ENCODE data around the gene FAXDC2.
"Not testable (repeated sequence)": the region's sequence is repeated elsewhere in the genome, so short reads cannot be mapped to it uniquely, and the experiment has no call there.

FAXDC2 gene

DNA sequence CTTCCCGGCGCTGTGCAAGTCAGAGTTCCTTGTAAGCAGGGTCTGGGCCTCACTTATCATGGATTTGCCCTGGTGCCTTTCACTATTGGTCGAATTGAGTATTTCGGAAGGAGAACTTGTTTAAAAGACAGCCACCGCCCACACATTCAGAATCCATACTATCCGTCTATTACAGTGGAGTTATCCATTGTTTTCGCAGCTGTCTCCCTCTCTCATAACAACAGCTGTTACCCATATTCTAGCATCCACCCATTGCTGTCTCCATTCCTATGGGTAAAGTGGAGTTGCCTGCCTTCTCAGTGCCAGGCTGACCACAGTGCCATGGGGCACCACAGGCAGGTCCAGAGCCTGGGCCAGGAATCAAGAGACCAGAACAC, 20.2 kb downstream of the FAXDC2 start:
- no peak for DNase-seq (ENCODE audit: low read depth)

DNA sequence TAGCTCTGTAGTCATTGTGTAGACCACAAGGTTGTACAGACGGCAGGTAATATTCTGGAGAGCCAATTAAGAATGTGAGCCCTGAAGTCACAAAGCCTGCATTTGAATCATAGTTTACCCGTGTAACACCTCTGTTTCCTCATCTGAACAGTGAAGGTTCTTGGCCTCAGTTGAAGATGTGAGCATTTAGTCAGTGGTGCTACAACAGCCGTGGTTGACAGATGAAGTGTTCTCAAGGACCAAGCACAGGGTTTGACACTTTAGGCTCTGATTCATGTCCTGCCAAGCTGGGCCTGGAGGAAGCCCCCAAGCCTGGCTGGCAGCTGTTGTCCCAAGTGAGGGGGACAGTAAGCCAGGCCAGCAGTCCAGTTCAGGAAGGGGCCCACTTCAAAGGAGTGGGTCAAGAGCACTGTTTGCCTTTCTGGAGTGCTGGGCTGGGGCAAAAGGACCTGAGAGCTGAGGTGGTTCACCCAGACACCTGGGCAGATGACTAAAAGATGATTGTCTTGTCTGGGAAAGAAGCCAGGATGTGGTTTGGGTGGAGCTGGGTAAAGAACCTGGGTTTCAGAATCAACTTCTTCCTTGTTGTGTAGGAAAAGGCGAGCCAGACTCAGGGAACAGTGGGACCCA, 20.7 kb downstream of the FAXDC2 start:
- no peak for DNase-seq (ENCODE audit: low read depth)

DNA sequence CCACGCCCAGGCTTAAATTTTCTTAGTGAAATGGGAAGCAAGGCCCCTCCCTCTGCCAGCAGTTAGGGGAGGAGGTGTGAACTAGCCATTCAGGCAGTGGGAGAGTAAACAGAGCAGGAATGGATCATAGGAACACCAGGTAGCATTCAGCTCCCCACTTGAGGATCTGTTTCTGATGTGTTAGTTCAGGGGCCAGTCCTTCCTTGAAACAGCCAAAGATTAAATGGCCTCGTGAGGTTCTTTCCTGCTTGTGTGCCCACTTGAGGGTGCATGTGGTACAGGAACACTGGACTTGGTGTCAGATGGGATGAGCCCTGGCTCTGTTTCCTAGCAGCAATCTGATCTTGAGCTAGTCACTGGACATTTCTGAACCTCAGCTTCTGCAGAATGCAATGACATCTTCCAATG, 21.2 kb downstream of the FAXDC2 start:
- no peak for DNase-seq (ENCODE audit: low read depth)

- no peak for DNase-seq (ENCODE audit: low read depth)
Measured at GRCh38 chr5:154824070-154824469, 26.3 kb downstream of the FAXDC2 start.

DNA sequence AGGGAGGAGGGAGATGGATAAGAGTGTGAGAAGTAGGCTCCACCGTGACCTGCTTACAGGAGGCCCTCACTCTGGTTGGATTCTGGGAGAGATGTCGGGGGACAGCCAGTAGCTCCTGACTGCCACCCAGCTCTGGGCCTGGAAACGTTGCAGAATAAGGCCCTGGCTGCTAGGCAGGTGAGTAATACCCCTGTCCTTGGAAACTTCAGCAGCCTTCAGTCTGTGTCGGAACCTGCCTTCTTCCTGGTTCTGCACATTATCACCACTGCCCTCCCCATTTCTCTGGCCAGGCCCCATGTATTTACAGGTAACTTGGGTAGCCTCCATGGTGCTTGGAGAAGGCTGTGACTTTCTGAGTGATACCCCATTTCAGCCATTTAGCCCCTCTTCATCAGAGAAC, 26.8 kb downstream of the FAXDC2 start:
- no peak for DNase-seq (ENCODE audit: low read depth)

DNA sequence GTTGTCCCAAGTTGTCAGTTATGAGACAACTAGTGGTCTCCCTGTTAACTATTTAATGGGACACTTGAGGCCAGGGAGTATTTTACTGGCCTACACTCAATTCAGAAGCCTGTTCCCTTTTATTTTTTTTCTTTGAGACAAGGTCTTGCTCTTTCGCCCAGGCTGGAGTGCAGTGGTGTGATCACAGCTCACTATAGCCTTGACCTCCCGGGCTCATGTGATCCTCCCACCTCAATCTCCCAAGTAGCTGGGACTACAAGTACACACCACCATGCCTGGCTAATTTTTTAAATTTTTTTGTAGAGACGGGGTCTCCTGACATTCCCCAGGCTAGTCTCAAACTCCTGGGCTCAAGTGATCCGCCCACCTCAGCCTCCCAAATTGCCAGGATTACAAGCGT, 27.5 kb downstream of the FAXDC2 start:
- not testable (repeated sequence) for DNase-seq (ENCODE audit: low read depth)

DNA sequence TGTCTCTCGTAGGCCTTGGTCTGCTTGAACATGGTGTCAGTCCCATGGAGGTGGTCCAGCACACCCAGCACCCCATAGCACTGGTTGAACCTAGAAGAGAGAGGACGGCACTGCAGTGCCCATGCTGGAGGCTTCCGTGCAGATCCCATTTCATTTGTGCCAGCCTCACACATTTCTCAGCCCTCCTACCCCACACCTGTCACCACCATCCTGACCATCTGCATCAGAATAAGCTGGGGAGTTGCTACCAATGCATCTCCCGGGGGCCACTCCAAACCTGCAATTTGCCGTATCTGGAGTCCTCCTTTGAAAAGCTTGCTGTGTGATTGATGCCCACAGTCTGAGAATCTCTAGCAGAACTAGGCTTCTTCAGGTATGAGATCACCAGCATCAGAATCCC, 30.0 kb downstream of the FAXDC2 start:
- DNase-seq (ENCODE audit: low read depth), result no peak

GRCh38 chr5:154819546-154819945, 30.9 kb downstream of the FAXDC2 start:
- no peak for DNase-seq (ENCODE audit: low read depth)

DNA sequence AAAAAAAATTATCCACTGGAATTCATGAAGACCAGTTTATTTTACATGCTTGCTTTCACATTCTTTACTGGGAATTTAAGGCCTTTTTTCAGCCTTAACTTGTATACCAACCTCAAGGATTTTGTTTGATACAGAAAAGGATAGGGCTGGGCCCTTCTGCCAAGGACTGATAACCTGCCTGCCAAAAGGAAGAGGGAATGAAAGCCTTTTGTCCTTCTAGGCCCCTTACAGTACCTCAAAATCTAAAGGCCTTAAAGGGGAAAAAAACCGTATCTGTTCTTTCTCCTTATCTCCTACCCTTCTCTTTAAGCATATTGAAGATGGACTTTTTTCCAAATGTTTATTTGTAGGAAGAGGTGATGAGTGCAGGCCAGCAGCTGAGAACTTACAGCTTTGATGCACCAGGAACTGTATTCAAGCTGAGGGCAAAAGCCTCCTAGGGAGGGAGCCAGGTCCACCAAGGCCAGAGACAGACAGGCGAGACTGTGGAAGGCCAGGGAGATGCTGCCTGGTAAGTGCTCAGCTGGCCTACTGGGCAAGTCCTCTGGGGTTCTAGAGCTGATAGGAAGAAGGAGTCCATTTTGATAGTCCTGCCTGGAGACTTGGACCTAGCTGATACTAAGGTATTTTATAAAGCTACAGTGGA, 31.8 kb downstream of the FAXDC2 start:
- DNase-seq (ENCODE audit: low read depth), result no peak

DNA sequence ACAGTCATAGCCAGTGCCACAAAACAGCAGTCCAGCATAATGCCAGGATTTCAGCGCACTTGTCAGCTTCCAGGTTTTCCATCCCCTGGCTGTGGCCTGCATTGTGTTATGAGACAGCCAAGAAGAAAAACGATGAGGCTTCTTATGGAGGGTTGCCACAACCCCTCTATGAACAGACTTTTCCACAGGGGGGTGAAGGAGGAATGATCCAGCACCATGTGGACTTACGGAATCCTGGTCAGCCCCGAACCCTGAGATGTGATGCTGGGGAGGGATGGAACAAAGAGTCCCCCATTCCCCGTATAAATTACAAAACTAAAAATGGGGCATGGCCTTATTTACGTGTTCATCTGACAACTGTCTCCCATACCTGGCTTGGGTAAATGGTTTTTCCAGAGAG, 32.6 kb downstream of the FAXDC2 start:
- DNase-seq (ENCODE audit: low read depth), result no peak

- DNase-seq (ENCODE audit: low read depth), result no peak
Measured at GRCh38 chr5:154816891-154817492, 33.4 kb downstream of the FAXDC2 start.

DNA sequence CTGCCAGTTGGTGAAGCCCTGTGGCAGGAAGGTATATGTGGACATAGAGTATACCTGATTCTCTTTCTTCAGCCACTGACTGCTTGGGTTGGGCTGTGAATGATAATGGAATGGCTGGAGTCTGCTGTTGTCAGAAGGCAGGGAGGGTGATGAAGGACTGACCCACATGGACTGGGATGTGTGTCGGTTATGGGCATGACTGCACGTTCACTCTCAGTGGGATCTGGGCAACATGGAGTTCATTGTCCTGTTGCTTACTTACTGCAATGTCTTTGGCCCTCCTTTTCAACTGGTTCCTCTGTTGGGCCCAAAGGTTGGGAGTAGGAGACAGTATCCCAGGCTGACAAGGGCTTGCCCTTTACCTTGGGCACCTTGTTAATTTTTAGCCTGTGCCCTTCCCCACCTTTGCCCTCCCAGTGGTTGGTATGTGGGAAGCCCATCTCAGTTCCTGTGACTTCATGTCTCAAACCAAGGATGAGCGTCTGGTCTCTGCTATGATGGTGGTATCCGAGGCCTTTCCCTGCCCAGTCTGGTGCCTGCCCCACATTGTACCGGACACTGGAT, 34.6 kb downstream of the FAXDC2 start:
- DNase-seq (ENCODE audit: low read depth), result no peak

- no peak for DNase-seq (ENCODE audit: low read depth)
Measured at GRCh38 chr5:154815025-154815424, 35.4 kb downstream of the FAXDC2 start.

DNA sequence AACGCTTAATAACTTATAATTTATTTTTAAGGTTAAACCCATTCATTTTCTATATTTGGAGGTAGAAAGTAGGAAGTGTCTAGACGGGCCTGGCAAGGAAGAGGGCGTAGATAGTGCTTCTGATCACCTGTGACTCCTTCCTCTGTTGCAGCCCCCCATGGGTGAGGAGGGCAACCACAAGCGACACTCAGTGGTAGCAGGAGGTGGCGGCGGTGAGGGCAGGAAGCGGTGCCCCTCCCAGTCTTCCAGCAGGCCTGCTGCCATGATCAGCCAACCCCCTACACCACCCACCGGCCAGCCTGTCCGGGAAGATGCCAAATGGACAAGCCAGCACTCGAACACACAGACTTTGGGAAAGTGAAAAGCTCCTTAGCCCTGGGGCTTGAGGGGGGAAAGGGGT, 36.7 kb downstream of the FAXDC2 start:
- DNase-seq (ENCODE audit: low read depth), result no peak

GRCh38 chr5:154813158-154813557, 37.2 kb downstream of the FAXDC2 start:
- DNase-seq (ENCODE audit: low read depth), result no peak

- DNase-seq (ENCODE audit: low read depth), result peak; percentile 27
Measured at GRCh38 chr5:154811653-154812465, 38.5 kb downstream of the FAXDC2 start.

GRCh38 chr5:154811239-154811638, 39.2 kb downstream of the FAXDC2 start:
- DNase-seq (ENCODE audit: low read depth), result no peak

- no peak for DNase-seq (ENCODE audit: low read depth)
Measured at GRCh38 chr5:154806176-154806575, 44.2 kb downstream of the FAXDC2 start.

DNA sequence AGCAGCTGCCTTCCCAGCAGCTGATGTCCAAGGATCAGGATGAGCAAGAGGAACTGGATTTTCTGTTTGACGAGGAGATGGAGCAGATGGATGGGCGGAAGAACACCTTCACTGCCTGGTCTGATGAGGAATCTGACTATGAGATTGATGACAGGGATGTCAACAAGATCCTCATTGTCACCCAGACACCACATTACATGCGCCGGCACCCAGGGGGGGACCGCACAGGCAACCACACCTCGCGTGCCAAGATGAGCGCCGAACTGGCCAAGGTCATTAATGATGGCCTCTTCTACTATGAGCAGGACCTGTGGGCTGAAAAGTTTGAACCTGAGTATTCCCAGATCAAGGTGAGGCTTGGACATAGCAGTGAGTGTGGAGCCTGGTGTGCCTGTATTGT, 48.4 kb downstream of the FAXDC2 start:
- DNase-seq (ENCODE audit: low read depth), result no peak

DNA sequence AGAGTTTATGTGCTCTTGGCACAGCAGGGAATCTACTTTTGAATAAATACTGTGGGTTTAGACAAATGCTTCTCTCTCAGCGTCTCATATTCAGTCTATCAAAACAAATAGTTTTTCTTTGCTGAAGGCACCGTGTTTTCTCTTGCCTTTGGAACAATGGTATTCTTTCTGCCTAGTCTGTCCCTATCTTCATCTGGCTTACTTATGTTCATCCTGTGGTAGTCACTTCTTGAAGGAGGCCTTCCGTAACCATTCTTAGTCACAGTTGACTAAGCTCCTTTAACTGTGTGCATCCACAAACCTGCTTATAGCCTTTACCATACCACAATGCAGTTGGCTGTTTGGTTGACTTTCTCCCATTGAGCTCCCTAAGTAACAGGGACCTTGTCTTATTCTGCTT, 49.3 kb downstream of the FAXDC2 start:
- DNase-seq (ENCODE audit: low read depth), result no peak

DNA sequence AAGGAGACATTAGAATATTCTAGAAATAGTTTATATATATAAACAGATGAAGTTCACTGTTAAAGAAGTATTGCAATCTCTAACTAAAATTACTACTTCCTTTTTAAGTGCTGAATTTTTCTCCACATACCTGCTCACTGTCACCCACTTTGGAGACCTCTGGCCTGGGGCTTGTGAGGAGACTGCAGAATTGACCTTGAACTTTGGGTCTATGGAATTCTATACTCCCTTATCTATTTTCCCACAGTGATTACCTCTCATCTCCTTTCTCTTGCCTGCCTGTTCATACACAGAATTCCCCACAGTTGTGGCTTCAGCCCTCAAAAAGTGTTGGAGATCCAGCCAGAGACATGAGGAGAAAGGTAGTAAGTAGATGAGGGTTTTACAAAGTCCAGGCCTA, 49.8 kb downstream of the FAXDC2 start:
- no peak for DNase-seq (ENCODE audit: low read depth)

DNA sequence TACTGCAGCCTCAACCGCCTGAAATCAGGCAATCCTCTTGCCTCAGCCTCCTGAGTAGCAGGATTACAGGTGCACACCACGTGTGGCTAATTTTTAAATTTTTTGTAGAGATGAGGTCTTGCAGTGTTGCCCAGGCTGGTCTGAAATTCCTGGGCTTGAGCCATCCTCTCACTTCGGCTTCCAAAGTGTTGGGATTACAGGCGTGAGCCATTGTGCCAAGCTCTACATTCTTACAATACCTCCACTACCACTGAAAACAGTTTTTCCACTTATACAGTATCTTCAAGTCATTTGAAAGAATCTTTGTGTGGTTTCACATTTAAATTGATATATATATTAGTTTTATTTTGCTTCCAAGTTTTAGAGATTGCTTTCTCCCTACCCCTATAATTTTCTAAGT, 52.6 kb downstream of the FAXDC2 start:
- no peak for DNase-seq (ENCODE audit: low read depth)

GRCh38 chr5:154795235-154795596, 55.2 kb downstream of the FAXDC2 start:
- DNase-seq (ENCODE audit: low read depth), result no peak

Measured in T-helper 22 cell (primary cell).